Stimulated activated CD4-positive, alpha-beta T cell treated with anti-CD3 and anti-CD28 coated beads, Interleukin-12 subunit alpha, Interleukin-12 subunit beta, amount 100 ng/mL, for 4 hours (primary cell): ENCODE data around the gene RARS2.
"Not testable (repeated sequence)": the region's sequence is repeated elsewhere in the genome, so short reads cannot be mapped to it uniquely, and the experiment has no call there.

Experiments
- DNase-seq: peaks from one replicate; pipeline ENCODE4 v3.0.0-alpha.2; 2020

RARS2 gene, protein sequence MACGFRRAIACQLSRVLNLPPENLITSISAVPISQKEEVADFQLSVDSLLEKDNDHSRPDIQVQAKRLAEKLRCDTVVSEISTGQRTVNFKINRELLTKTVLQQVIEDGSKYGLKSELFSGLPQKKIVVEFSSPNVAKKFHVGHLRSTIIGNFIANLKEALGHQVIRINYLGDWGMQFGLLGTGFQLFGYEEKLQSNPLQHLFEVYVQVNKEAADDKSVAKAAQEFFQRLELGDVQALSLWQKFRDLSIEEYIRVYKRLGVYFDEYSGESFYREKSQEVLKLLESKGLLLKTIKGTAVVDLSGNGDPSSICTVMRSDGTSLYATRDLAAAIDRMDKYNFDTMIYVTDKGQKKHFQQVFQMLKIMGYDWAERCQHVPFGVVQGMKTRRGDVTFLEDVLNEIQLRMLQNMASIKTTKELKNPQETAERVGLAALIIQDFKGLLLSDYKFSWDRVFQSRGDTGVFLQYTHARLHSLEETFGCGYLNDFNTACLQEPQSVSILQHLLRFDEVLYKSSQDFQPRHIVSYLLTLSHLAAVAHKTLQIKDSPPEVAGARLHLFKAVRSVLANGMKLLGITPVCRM

DNA sequence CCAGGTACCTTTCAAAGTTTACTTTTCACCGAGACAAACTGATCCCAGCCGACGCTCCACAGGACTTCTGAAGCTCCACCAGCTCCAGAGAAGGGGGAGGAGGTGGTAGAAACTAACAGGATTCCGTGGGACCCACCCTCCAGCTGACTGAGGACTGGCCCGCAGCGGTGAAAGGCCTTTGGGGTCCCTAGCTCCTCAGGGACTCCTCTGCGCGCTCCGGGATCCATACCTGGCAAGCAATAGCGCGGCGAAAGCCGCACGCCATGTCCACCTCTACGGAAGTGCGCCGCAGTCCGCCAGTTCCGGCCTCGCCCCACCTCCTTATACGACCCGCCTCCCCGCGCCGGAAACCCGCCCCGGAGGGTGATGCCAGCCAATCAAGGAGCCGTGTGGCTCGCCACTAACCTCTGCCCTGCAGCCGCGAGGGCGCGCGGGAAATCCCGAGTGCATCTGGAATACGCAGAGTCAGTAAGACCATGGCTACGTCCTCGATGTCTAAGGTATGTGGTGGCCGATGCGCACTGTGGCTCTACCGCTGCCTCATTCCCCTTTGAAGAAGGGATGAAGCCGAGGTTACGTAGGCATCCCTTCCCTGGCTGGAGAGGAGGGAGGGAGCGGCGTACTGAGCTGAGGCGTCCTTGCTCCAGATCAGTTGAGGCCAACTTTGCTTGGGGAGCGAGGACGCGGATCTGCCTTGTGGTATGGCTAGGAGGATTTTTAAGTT lies at the start of gene RARS2, which contains the start of gene ORC3:
Gene RARS2, minus strand, starts transcription at position 295 of the 724 bp plus-strand sequence. Its CDS starts 30 bp downstream, at position 265.
Gene ORC3, plus strand, starts transcription at position 443 of the 724 bp plus-strand sequence. Its CDS starts 34 bp downstream, at position 477.
- peak; percentile 92 for DNase-seq

DNA sequence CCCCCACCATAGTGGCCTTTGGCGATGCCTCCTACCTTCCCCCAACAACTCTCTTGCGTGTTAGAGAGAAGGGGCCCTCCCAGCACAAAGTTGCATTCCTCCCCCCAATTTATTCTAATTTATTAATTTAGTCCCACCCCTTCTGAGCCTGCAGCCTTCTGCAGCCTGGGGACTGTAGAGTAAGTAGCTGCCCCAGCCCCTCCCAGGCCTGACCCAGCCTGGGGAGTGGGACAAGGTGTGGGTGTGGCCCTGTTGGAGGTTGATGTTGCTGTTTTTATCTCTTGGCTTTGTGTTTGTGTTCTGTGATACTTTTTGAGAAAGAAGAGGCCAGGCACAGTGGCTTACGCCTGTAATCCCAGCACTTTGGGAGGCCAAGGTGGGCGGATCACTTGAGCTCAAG lies 49.6 kb upstream of the RARS2 start:
- no peak for DNase-seq

DNA sequence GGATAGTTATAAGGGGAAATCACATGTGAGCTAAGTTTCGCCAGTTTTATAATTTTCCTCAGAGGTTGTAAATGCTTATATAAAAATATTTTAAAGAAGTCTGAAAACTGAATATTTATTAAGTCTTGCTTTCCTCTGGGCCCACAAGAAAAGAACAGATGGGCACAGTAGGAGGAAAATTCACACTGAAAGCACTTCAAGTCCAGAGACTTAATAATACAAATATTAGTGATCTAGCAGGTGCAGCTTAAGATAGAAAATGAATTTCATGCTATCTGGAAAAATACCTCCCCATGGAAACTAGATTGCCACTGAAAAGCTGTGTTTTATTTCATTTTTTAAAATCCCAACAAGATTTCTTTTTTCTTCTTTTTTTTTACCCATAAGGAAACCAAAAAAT lies 47.3 kb upstream of the RARS2 start:
- DNase-seq: no peak

DNA sequence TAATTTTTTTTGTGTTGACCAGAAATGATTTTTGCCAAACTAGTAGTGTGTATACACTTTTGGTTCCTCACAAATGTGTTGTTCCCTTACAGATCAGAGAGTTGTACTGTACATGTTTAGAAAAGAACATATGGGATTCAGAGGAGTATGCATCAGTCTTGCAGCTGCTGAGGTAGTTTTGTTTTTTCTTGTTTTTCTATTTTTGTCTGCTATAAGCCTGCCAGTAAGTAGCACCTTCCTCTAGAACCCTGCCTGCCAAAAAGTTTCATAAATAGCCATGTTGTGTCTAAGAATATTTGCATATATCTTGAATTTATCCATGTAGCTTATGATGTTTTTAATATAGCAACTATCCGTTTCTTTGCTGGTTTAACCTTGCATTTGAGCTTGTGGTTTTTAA lies 46.5 kb upstream of the RARS2 start:
- DNase-seq: no peak

DNA sequence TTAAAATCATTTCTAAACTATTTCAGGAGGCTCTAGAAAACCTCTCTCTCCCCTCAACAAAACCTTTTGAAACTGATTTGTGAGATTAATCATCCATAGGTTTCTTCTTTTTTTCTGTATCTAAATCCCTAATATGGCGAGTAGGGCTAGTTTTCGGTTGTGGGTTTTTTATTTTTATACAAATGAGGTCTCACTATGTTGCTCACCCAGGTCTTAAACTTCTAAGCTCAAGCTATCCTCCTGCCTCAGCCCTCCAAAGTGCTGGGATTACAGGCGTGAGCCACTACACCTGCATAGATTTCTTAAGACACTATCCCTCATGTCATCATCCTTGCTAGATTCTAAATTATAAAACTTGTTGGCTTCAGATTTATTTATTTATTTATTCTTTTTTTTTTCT lies 44.1 kb upstream of the RARS2 start:
- no peak for DNase-seq

DNA sequence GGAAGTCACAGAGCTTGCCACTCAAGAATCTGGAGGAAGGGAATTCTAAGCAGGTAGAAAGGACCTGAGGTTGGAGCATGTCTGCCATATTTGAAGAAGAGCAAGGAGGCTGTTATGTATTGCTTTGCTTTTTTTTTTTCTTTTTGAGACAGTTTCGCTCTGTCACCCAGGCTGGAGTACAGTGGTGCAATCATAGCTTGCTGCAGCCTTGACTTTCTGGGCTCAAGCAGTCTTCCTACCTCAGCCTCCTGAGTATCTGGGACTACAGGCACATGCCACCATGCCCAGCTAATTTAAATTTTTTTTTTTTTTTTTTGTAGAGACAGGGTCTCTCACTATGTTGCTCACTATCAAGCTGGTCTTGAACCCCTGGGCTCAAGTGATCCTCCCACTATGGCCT lies 41.0 kb upstream of the RARS2 start:
- no peak for DNase-seq

DNA sequence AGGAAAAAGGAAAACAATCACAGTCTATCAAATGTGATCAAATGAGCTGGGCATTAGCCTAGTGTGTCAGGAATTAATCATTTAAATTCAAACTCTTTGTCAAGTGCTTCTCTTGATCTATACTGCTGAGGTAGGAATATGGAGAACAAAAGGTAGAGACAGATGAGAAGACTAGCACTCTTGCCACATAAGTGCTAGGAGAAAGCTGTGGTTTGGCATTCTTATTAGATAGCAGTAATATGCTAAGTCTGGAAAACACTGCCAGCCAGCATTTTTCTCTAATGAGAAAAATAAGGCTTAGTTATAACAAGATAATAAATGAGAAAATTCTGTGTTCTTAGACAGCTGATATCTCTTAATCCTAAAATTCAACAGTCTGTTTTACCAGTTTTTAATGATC lies 39.1 kb upstream of the RARS2 start:
- DNase-seq: no peak

DNA sequence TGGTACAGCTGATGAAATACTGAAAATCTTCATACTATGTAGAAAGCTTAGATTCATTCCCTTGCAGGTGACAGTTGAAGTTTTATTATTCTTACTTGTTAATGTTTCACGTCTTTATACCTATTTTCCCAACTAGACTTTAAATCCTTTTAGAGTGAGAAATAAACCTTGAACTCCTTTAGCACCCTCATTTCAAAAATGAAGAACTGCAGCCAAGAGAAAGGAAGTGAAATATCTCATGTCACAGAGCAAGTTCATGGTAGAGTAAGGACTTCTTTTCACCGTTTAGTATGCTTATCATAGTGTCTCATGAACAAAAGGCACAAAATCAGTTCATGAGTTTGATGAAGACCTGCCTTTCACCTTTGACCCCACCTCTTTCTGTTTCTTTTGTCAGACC lies 38.6 kb upstream of the RARS2 start:
- DNase-seq: no peak

DNA sequence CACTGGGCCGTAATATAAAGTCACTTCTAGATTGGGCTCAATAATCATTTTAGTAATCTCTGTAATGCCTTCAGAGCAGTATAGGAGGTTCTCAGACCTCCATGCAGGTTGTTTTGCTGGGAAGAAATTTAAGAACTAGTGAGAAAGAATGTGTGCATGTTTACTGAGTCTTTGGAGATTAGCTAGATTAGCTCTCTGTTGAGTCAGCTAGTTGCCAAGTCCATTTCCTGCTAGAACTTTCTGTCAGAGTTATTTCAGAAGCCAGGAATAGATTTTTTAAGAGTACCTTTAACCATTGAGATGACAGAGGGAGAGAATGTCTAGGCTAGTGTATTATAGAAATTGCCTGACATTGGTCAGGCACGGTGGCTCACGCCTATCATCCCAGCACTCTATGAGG lies 33.5 kb upstream of the RARS2 start:
- no peak for DNase-seq

DNA sequence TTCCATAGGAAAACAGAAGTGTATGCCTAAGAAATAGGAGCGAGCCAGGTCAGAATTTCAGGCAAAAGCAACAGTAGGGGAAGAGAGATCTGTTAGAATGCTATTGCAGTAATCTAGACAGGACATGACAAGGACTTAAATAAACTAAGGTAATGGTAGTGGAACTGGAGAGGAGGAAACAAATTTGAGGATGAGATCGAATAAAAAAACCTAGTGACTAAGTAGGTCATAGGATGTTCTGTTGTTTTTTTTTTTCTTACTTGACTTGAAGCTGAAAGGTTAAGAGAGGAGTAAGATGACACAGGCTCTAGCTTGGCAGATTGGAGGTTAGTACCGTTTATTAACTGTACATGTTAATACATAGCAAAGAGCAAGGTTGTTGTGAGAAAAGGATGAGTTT lies 28.7 kb upstream of the RARS2 start:
- DNase-seq: no peak

DNA sequence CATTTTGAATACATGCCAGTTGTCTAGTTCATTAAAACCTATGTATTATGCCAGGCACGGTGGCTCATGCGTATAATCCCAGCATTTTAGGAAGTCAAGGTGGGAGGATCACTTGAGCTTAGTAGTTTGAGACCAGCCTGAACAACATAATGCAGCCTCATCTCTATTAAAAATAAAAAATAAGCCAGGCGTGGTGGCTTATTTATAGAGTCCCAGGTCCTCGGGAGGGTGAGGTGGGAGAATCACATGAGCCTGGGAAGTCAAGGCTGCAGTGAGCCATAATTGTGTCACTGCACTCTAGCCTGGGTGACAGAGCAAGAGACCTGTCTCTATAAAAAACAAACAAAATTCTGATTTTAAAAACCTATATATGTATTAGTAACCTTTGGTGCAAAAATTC lies 27.6 kb upstream of the RARS2 start:
- no peak for DNase-seq

DNA sequence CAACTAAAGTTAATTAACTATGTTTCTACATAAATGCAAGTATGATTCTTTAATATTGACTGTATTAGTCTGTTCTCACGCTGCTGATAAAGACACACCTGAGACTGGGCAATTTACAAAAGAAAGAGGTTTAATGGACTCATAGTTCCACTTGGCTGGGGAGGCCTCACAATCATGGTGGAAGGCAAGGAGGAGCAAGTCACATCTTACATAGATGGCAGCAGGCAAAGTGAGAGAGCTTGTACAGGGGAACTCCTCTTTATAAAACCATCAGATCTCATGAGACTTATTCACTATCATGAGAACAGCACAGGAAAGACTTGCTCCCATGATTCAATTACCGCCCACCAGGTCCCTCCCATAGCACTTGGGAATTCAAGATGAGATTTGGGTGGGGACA lies 23.2 kb upstream of the RARS2 start:
- DNase-seq: not testable (repeated sequence)

DNA sequence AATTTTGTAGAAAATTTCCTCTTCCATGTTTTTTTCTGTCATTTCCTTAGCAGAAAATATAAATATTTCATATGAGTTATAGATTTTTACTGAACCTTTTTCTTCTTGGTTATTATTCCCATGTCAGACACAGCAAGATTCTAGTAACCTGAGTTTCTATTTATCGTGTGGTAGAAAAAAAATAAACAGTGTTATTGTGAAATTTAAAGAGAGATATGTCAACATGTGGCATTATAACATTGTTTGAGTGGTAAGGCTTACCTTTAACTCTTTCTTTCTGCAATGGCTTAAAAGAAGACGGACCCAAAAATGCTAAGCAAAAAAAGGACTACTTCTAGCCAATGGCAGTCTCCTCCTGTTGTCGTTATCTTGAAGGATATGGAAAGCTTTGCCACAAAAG lies 19.0 kb upstream of the RARS2 start:
- no peak for DNase-seq

DNA sequence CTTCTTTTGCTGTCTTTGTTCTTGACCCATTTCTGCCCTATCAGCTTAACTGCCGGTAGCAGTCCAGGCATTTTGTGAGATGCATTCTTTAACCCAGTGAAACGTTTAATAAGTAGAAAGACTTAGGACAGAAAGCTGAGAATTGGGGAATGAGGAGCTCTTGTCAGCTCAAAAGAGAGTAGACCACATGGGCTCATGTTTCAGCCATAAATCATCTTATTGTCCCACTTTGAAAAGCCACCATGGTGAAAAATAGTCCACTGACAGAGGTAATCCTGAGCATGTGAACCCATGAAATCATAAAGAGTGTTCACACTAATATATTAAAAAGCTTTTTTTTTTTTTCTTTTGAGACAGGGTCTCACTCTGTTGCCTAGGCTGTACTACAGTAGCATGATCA lies 16.4 kb upstream of the RARS2 start:
- no peak for DNase-seq

DNA sequence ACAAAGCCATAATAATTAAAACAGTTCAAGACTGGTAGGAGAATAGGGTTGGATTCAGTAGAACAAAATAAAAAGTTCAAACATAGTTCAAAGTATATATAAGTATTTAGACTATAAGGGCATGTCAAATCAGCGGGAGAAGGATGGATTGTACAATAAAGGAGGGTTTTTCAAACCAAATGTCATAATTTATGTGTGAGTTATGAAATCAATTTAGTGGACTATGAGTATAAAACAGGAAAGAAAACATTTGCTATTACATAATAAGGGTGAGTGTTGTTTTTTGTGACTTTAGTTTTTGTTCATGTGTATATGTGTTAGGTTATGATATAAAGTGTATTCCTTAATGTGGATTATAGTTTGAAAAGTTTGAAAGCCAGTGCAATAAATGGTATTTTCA lies 10.8 kb upstream of the RARS2 start:
- no peak for DNase-seq

DNA sequence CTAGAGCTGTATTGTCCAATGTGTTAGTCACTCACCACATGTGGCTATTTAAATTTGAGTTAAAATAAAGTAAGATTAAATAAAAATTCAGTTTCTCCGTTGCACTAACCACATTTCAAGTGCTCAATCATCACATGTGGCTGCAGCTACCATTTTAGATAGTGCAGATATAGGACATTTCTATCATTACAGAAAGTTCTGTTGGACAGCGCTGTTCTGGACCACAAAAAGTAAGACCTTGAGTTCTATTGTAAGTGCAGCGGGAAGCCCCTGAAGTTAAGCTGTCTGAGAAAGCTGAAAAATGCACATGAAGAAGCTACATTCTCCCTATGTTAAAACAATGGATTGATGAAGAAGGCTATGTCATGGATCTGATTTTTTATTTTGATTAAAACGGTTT lies 1.2 kb upstream of the RARS2 start:
- no peak for DNase-seq

DNA sequence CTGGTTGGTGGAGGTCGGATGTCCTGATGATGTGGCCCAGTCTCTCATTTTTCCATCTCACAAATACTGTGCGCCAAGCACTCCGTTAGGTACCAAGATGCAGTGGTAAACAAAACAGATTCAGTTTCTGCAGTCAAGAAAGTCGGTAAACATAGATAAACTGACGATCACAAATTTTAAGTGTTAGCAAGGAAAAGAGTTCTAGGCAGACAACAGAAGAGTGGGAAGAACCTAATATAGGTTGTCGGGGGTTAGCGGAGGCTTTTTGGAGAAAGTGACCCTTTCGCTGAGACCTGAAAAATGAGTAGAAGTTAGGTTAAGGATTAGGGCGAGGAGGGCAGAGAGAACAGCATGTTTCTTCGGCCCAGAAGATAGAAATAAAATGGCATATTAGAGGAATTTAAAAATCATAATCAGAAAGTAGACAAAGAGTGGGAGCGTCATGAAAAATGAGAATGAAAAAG lies 662 bp upstream of the RARS2 start:
- no peak for DNase-seq

DNA sequence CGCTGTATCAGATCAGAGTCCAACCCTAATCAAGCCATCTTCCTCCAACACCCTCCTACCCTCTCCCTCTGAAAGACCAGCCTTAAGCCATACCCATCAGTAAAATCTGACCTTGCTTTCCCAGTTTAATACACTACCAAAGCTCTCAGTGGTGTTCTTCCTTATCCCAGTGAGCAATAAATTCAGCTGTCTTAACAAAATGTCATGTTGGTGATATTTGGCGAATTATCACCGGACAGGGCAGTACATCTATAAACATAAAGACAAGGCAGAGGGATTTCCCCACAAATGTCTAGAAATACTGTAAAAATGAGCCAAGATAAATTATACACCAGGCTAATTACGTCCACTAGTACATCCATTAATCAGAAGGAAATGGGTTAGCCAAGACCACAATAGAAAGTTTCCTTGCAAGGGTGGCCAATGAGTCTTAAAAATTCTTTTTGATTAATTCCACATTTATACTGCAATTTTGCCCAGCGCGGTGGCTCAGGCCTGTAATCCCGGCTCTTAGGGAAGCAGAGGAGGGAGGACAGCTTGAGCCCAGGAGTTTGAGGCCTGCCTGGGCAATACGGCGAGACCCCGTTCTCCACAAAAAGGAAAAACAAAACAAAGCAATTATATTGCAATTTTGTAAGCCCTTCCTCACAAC lies 905 bp downstream of the RARS2 start:
- no peak for DNase-seq

DNA sequence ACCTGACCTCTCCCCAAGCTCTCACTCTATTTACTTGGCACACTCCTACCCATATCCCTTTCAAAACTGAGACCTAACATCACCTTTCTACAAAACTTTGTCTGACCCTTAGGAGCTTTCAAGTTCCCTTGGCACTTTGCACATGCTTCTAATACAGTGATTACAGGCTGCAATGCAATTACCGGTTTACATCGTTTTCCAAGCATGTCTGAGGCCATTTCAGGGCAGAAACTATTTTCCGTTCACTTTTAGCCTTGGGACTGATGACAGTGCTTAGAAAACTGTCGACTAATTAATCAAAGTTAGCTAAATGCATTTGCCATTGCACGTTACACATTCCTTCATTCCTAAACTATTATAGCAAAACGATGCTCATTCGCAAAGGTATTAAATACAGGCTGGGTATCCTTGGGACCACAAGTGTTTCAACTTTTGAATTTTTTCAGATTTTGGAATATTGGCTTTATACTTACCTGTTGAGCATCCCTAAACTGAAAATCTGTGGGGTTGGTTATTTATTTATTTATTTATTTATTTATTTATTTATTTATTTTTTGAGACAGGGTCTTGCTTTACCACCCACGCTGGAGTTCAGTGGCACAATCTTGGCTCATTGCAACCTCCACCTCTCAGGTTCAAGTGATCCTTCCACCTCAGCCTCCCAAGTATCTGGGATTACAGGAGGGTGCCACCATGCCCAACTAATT lies 3.3 kb downstream of the RARS2 start:
- DNase-seq: no peak

DNA sequence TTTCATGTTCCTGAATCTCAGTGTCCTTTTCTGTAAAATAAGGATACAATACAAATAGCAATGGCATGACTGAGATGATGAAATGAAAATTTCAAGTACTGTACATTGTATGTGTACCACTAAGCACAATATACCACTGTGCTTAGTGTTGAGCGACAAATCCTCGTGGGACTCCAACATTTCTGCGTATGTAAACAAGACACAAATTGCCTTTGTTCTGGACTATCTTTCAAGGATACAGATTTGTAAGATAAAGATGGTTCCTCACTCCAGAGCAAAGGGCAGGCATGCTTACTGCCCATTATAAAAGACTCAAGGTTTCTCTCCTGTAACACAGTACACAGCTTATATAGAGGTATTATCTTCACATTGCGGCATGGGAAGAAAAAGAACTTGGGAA lies 6.0 kb downstream of the RARS2 start:
- no peak for DNase-seq

DNA sequence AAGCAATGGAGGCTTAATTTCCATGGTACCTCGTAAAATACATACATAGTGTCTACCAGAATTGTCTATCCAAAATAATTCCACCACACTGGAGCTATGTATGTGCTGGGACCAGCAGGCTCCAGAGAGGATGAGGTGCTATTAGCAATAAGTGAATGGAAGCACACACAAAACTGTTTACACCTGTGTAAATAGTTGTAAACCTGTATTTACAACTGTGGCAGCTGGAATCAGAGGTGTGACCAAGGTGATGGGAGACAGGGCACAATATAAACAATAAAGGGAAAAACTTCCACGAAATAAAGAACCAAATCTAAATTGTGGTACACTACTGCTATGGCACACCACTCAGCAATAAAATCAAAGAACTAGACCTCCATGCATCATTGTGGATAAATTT lies 14.4 kb downstream of the RARS2 start:
- no peak for DNase-seq

DNA sequence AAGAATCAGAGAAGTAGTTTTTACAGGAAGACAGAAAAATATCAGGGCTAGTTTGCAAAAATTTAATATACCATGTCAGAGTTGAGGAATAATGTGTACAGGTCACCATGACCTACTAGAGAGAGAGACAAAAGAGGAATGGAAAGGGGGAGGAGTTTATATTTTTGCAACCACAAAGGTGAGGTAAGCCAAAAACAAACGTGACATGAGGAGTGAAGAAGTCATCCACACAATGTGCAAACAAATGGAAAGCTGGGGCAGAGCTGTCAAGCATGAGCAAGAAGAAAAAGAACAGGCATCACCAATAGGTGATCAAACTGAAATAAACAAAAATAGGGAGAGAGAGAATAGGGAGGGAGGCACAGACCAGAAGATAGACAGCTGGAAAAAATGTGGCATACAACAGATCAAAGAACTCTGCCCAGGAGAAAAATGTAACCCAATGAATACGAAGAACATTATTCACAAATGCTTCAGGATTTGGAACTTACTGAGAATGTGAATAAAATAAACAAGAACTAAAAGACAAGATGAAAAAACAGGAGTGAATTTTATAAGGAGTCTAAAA lies 15.5 kb downstream of the RARS2 start:
- DNase-seq: no peak
